BJ (cell line): Measurements from ENCODE around the gene UBN1. TPM values are rescaled to one million over a fixed set of nuclear protein-coding genes. Genes with fewer than 3 reads are reported as not detected.

ENCODE experiments used
- CTCF ChIA-PET: fragments of 350-600 bp; formaldehyde crosslinking; extraction: SDS; loops from one replicate; lab custom pipeline; 2021; ENCODE audit warnings: antibody characterized with exemption, inconsistent platforms; lab: Yijun Ruan, JAX
- POLR2A ChIA-PET: fragments of 300-600 bp; sonication (Branson Sonifier 250); formaldehyde crosslinking; extraction: SDS; loops from one replicate; lab custom pipeline; 2021; ENCODE audit warnings: antibody characterized with exemption; lab: Charles Lee
- DNase-seq: peaks from one replicate; pipeline ENCODE4 v3.0.0-alpha.2; 2011; ENCODE audit warnings: low read depth
- H3K27me3 ChIP-seq: 2 replicates; pipeline ENCODE4 v1.6.0; 2011; ENCODE audit warnings: low read length; ENCODE audit not compliant: control insufficient read depth, insufficient read depth
- H3K36me3 ChIP-seq: 2 replicates; pipeline ENCODE4 v1.5.1; 2011; ENCODE audit warnings: low read length; ENCODE audit not compliant: control insufficient read depth, insufficient read depth
- H3K4me3 ChIP-seq: 2 replicates; pipeline ENCODE4 v1.5.1; 2011; ENCODE audit warnings: low read depth, mild to moderate bottlenecking, control low read depth, low read length
- polyA plus RNA-seq: library from polyadenylated mRNA; depleted of rRNA; stranded (reverse); fragments of >200 nt; gene quantifications from 2 replicates; pipeline ENCODE4 v1.2.3, GENCODE V29; 2011
- TF ChIP-seq, protein P1 (sequence below): IDR thresholded peaks from 2 replicates; pipeline ENCODE4 v1.5.1; 2011; ENCODE audit warnings: low read depth, mild to moderate bottlenecking, control low read depth, inconsistent platforms, low read length, moderate library complexity; ENCODE audit not compliant: insufficient read depth

Gene UBN1
- polyA plus RNA-seq, 1 experiment, result 11.2 TPM

DNA sequence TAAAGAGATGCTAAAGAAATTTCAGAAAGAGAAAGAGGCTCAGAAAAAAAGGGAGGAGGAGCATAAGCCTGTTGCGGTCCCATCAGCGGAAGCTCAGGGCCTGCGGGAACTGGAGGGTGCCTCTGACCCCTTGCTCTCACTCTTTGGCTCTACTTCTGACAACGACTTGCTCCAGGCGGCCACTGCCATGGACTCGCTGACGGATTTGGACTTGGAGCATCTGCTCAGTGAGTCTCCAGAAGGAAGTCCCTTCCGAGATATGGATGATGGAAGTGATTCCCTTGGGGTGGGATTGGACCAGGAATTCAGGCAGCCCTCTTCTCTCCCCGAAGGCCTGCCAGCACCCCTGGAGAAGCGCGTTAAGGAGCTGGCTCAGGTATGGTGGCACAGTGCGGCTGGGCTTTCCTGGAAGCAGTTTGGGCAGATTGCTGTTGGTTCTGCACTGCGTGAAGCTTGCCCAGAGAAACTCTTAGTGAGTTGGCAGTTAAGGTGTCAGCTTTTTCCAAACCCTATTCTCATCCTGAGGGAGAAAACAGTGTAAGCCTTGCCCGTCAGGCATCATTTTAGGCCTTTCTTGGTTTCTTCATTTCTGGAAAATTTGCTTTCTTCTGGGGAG is 13.6 kb downstream of the UBN1 start:
- TF ChIP-seq, protein P1, sequence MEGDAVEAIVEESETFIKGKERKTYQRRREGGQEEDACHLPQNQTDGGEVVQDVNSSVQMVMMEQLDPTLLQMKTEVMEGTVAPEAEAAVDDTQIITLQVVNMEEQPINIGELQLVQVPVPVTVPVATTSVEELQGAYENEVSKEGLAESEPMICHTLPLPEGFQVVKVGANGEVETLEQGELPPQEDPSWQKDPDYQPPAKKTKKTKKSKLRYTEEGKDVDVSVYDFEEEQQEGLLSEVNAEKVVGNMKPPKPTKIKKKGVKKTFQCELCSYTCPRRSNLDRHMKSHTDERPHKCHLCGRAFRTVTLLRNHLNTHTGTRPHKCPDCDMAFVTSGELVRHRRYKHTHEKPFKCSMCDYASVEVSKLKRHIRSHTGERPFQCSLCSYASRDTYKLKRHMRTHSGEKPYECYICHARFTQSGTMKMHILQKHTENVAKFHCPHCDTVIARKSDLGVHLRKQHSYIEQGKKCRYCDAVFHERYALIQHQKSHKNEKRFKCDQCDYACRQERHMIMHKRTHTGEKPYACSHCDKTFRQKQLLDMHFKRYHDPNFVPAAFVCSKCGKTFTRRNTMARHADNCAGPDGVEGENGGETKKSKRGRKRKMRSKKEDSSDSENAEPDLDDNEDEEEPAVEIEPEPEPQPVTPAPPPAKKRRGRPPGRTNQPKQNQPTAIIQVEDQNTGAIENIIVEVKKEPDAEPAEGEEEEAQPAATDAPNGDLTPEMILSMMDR, result no peak
- H3K4me3 ChIP-seq, result no peak overlapping the region
- no peak for DNase-seq
- POLR2A ChIA-PET, result no interaction called here
- CTCF ChIA-PET, result interaction anchor here (1.4 kb wide), 1 partner anchor 14 kb away, joined by 4 read pairs; no protein-coding TSS in a partner anchor
- H3K36me3 ChIP-seq, result peaks cover 26% of the 10 kb centered on the region
- no peaks in the 10 kb centered on the region for H3K27me3 ChIP-seq

DNA sequence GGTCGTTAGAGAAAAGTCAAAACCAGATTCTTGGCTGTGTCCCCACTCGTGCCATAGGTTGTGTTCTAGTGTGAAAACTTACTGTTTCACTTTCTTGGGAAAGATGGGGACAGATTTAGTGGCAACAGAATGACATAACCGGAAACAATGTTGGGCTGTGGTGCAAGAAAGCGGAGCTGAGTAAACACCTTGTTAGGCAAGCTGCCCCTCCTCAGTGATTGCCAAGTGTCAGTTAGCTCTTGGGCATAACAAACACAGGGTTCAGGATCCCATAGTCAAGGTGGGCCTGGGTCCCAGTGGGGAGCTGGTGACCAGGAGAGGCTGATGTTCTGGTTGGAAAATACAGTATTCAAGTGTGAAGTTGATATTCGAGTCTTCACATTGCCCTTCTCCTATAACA is 15.4 kb downstream of the UBN1 start:
- CTCF ChIA-PET, result interaction anchor here (1.3 kb wide), 1 partner anchor 22 kb away, joined by 3 read pairs; no protein-coding TSS in a partner anchor
- TF ChIP-seq, protein P1, result no peak
- H3K4me3 ChIP-seq, result no peak overlapping the region
- no peak for DNase-seq
- POLR2A ChIA-PET, result no interaction called here
- peaks cover 26% of the 10 kb centered on the region for H3K36me3 ChIP-seq
- H3K27me3 ChIP-seq, result no peaks in the 10 kb centered on the region

DNA sequence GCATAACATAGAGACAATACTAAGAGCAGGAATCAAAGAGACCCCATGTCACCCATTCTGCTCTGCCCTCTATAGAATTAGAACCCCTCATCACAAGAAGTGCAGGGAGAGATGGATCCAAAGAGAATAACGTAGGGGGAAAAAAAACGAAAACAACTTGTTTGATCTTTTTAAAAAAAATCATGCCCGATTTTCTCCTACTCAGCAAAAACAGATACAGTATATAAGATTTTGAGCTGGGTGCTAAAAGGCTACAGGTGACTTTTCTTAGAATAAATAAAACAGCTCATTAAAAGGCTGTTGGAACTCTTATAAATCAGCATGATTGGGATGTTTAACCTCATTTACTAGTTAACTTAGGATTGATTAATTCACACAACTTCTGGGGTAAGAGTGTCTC is 17.4 kb downstream of the UBN1 start:
- Histone ChIP-seq H3K4me3 (no peak overlapping the region), H3K27me3 (no peaks in the 10 kb centered on the region), H3K36me3 (peaks cover 18% of the 10 kb centered on the region)
- no peak for DNase-seq
- ChIA-PET POLR2A (no interaction called here), CTCF (interaction anchor here (1.3 kb wide), 1 partner anchor 94 kb away, joined by 3 read pairs; the partner anchor contains the start of gene SEC14L5)
- TF ChIP-seq, protein P1, result no peak

DNA sequence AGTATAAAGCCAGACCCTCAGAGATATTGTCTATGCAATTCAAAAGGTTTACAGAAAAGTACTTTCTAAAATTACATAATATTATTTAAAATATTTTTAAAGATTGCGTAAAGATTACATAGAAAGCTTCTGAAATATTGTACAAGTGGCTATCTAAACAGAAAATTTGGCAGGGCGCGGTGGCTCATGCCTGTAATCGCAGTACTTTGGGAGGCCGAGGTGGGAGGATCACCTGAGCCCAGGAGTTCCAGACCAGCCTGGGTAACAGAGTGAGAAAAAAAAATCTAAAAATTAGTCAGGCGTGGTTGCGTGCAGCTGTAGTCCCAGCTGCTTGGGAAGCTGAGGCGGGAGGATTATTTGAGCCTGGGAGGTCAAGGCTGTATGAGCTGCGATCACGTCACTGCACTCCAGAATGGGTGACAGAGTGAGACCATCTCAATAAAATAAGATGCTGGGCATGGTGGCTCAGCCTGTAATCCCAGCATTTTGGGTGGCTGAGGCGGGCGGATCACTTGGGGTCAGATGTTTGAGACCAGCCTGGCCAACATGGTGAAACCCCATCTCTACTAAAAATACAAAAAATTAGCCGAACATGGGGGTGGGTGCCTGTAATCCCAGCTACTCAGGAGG is 18.1 kb downstream of the UBN1 start:
- CTCF ChIA-PET, result interaction anchor here (1.3 kb wide), 1 partner anchor 93 kb away, joined by 3 read pairs; the partner anchor contains the start of gene SEC14L5
- no peak overlapping the region for H3K4me3 ChIP-seq
- POLR2A ChIA-PET, result no interaction called here
- TF ChIP-seq, protein P1, result no peak
- no peaks in the 10 kb centered on the region for H3K27me3 ChIP-seq
- no peak for DNase-seq
- H3K36me3 ChIP-seq, result peaks cover 18% of the 10 kb centered on the region

DNA sequence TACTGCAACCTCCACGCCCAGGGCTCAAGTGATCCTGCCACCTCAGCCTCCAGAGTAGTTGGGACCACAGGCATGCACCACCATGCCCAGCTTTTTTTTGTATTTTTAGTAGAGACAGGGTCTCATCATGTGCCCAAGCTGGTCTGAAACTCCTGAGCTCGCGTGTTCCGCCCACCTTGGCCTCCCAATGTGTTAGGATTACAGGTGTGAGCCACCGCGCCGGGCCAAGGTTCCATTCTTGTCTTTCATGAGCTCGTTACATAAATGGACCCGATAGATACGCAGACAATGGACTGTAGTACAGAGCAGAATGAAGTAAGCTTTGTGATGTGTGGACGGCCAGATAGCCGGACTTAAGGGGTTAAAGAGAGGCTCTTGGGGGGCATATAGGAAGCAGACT is 19.3 kb downstream of the UBN1 start:
- CTCF ChIA-PET, result no interaction called here
- DNase-seq, result no peak
- POLR2A ChIA-PET, result no interaction called here
- TF ChIP-seq, protein P1, result no peak
- Histone ChIP-seq H3K27me3 (no peaks in the 10 kb centered on the region), H3K4me3 (no peak overlapping the region), H3K36me3 (peaks cover 16% of the 10 kb centered on the region)
